Activated CD4-positive, alpha-beta T cell treated with anti-CD3 and anti-CD28 coated beads for 4 hours (primary cell): Measurements from ENCODE around the gene CTXN3.

Experiments used
- DNase-seq, 2 donors: peaks; one replicate each; pipeline ENCODE4 v3.0.0-alpha.2; 2020

Gene CTXN3

GRCh38 chr5:127649018-127649439 is at the start of gene CTXN3:
CTXN3 (plus strand) TSS chr5:127649082; CDS start chr5:127657522, 8,440 bp downstream.
- DNase-seq, result no peak

- DNase-seq, result no peak
These were observed 49.6 kb upstream of the CTXN3 start for GRCh38 chr5:127599320-127599719.

GRCh38 chr5:127599847-127600246 is 49.0 kb upstream of the CTXN3 start:
- no peak for DNase-seq

- DNase-seq, result no peak
These were observed 47.8 kb upstream of the CTXN3 start for GRCh38 chr5:127601111-127601510.

- no peak for DNase-seq
These were observed 47.3 kb upstream of the CTXN3 start for GRCh38 chr5:127601601-127602000.

DNA sequence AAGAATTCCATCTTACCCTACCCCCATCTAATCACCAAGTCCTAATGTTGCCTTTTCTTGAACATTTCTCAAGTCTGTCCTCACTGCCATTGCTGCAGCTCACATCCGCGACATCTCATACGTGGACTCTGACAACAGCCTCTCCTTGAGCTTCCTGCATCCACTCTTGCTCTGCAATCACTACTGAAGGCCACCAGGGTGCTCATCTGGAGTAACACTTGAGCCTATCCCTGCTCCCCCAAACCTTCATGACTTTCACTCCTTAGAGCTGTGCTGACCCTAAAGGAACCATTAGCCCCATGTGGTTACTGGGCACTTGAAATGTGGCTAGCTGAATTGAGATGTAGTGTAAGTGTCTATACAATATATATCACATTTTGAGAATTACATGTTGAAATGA is 46.4 kb upstream of the CTXN3 start:
- DNase-seq, result no peak

DNA sequence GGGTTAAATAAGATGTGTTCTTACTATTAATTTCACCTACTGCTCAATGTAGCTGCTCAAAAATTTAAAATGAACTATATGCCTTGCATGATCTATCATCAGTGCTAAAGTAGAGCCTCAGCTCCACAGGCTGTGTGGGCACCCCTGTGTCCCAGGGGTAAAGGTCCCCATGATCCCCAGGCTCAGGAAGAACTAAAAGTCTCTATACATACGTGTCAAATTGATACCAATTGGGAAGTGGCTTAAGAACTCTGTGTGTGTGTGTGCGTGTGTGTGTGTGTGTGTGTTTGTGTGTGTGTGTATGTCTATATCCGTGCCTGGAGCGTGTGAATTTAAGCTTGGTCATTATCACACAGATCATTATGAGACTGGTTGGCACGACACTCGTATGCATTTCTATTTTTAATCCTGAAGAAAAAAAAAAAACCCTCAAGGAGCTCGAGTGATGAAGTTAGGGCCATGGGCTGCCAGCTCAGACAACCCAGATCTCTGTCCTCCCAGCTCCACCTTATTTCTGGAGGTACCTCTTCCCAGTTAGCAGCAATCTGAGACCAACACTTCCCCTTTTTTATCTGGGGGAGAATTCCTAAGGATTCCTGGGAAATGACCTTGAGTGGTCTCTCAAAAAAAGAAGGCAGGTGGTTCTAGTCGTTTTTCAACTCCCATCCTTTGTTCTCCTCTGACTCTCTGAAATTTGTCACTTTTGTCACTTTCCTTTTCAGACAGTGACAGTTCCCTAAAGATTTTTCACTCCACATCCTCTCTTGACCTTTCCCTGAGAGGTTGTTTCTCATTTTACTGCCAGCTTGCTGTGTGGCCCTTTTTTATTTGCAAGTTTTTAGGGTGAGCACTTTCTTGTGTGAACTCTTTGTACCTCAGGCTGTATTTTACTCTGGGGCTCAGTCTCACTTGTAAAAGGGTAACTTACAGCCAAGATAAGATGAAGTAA is 45.7 kb upstream of the CTXN3 start:
- DNase-seq, result no peak

GRCh38 chr5:127608077-127608660 is 40.7 kb upstream of the CTXN3 start:
- DNase-seq, result no peak

DNA sequence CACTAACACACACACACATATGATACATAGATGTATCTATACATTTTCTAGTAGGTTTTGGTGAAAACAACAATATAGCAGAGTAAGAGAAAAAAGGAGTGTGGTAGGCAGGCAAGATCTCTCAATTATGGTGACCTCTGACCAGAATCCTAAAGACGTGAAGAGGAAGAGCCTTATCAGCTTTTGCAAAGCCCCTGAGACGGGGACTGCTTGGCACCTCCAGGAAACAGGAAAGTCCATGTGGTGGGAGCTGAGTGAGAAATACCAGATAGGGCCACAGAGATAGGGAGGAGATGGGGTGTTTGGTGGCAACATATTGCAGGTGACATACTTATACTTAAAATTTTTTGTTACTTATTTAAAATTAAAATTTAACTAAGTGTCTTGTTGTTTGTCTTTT is 39.9 kb upstream of the CTXN3 start:
- no peak for DNase-seq

DNA sequence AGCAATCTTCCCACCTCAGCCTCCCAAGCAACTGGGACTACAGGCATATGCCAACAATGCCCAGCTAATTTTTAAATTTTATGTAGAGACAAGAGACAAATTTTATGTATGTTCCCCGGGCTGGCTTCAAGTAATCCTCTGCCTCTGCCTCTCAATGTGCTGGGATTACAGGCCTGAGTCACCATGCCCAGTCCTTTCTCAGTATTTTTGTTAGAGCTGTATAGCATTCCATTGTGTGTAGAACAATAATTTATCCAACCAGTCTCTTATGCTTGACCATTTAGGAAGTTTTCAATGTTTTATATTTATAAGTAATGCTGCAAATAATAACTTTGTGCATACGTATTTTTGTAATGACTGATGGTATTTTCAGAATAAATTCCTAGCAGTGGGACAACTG is 38.9 kb upstream of the CTXN3 start:
- DNase-seq, result no peak

- no peak for DNase-seq
These were observed 36.3 kb upstream of the CTXN3 start for GRCh38 chr5:127612441-127613141.

DNA sequence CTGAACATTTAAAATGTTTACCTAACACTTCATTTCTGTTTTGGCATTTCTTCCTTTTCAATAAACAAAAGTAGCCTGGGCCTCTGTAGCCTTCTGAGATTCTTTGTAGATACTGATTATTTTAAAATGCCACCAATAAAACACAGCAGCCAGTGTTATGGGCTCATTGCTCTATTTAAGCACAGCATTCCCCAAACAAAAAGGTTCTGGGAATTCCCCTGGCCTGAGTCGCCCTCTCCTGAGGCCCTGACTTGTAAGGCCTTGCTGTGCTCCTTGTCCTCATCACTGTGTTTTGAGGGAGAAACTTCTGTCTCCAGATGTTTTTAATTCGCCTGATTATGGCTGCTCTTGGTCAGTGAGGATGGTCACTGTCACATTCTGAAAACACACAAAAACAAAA is 33.0 kb upstream of the CTXN3 start:
- no peak for DNase-seq

- no peak for DNase-seq
These were observed 28.9 kb upstream of the CTXN3 start for GRCh38 chr5:127619908-127620479.

GRCh38 chr5:127621601-127622325 is 27.1 kb upstream of the CTXN3 start:
- no peak for DNase-seq

GRCh38 chr5:127634007-127634406 is 14.9 kb upstream of the CTXN3 start:
- no peak for DNase-seq

DNA sequence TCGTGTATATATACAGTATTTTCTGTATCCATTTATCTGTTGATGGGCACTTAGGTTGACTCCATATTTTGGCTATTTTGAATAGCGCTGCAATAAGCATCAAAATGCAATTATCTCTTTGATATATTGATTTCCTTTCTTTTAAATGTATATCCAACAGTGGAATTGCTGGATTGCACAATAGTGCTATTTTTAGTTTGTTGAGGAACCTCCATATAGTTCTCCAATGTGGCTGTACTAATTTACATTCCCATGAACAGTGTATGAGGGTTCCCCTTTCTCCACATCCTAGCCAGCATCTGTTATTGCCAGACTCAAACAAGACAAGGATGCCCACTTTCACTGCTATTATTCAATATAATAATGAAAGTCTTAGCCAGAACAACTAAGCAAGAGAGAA is 9.1 kb upstream of the CTXN3 start:
- DNase-seq, result no peak

DNA sequence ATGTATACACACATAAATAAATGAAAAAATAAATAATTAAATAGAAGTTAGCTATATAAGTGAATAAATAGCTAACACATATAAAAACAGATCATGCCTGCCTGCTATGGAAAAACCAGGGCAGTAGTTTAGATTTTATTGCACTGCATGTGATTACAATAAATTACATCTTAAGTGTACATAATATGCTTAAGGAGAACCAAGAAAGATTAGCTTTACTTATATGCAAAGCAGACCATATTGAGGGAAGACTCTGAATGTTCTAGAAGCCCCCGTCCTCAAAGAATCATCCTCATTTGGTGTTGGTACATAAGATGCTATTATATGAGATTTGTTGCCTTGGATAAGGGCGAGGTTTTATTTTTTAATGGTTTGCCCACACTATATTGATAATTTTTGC is 5.9 kb upstream of the CTXN3 start:
- no peak for DNase-seq

DNA sequence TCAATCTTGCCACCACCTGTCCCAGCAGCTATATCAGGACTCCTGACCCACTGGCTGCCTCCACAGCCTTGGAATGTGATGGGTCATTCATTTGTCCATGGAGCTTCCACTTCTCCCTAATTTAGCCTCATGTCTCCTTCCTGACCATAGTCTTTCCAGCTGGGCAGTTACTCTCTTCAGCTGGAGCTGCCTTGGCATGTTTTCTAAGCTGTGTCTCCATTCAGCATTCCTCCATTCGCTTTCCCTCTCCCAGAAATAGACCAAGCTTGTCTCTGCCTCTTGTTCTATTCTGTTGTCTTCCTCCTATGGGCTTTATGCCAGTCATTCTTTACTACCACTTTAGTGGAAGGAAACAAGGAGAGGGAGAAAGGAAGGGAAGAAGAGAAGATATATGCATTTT is 5.3 kb upstream of the CTXN3 start:
- DNase-seq, result no peak

- no peak for DNase-seq
These were observed 3.6 kb upstream of the CTXN3 start for GRCh38 chr5:127645300-127645726.

- DNase-seq, result no peak
These were observed 1.4 kb upstream of the CTXN3 start for GRCh38 chr5:127647361-127647958.

GRCh38 chr5:127650022-127650421 is 1.1 kb downstream of the CTXN3 start:
- DNase-seq, result no peak

GRCh38 chr5:127650649-127651048 is 1.8 kb downstream of the CTXN3 start:
- no peak for DNase-seq
